ENCODE results near the gene HAUS3.

HAUS3 gene

GRCh38 chr4:2262944-2263250, 21.0 kb upstream of the HAUS3 start:
- no peak for DNase-seq (ENCODE audit: low read depth in 1 of 2, low spot score in 1 of 2)
- Histone ChIP-seq H3K27ac (replicated peaks) (peak overlapping the region; percentile 75), H3K4me3 (replicated peaks; ENCODE audit: insufficient read depth, low read length) (peak overlapping the region; percentile 49), H3K27me3 (ENCODE audit: insufficient read depth, poor library complexity, severe bottlenecking) (no peaks in the 10 kb centered on the region)
- TF ChIP-seq SPI1 (IDR thresholded peaks at IDR 0.05; ENCODE audit: borderline replicate concordance, low read depth): no peak
- no peak for TF ChIP-seq GABPA (IDR thresholded peaks at IDR 0.05; ENCODE audit: low read depth)
- TF ChIP-seq CTCF (IDR thresholded peaks at IDR 0.05; ENCODE audit: insufficient read depth, low read length): no peak
- no peak for TF ChIP-seq REST (IDR thresholded peaks at IDR 0.05; ENCODE audit: insufficient replicate concordance, low read depth)
- TF ChIP-seq POLR2AphosphoS5 (IDR thresholded peaks at IDR 0.05; ENCODE audit: low read depth): no peak

- H3K4me3 ChIP-seq (replicated peaks; ENCODE audit: insufficient read depth, low read length): peak overlapping the region; percentile 50
- H3K27ac ChIP-seq (replicated peaks): peak overlapping the region; percentile 75
- no peaks in the 10 kb centered on the region for H3K27me3 ChIP-seq (ENCODE audit: insufficient read depth, poor library complexity, severe bottlenecking)
- TF ChIP-seq REST (IDR thresholded peaks at IDR 0.05; ENCODE audit: insufficient replicate concordance, low read depth) (no peak), GABPA (IDR thresholded peaks at IDR 0.05; ENCODE audit: low read depth) (no peak), POLR2AphosphoS5 (IDR thresholded peaks at IDR 0.05; ENCODE audit: low read depth) (peak; percentile 51; the same call in 1 of the 2 replicates), SPI1 (IDR thresholded peaks at IDR 0.05; ENCODE audit: borderline replicate concordance, low read depth) (peak; percentile 50; the same call in 1 of the 2 replicates), CTCF (IDR thresholded peaks at IDR 0.05; ENCODE audit: insufficient read depth, low read length) (no peak)
- peak; percentile 97 to 99 for DNase-seq (ENCODE audit: low read depth in 1 of 2, low spot score in 1 of 2)
Measured at GRCh38 chr4:2262145-2262943, 20.4 kb upstream of the HAUS3 start.

GRCh38 chr4:2261853-2262144, 19.9 kb upstream of the HAUS3 start, which contains the start of gene MXD4:
Gene MXD4 (minus strand): TSS chr4:2262109. CDS start chr4:2261980, 129 bp downstream.
- H3K27ac ChIP-seq (replicated peaks): peak within 1 kb of the TSS; percentile 75
- peak within 1 kb of the TSS; percentile 69 for H3K4me3 ChIP-seq (replicated peaks; ENCODE audit: insufficient read depth, low read length)
- TF ChIP-seq GABPA (IDR thresholded peaks at IDR 0.05; ENCODE audit: low read depth) (no peak), POLR2AphosphoS5 (IDR thresholded peaks at IDR 0.05; ENCODE audit: low read depth) (no peak), CTCF (IDR thresholded peaks at IDR 0.05; ENCODE audit: insufficient read depth, low read length) (no peak), SPI1 (IDR thresholded peaks at IDR 0.05; ENCODE audit: borderline replicate concordance, low read depth) (no peak), REST (IDR thresholded peaks at IDR 0.05; ENCODE audit: insufficient replicate concordance, low read depth) (no peak)

More at GRCh38 chr4:2261853-2262144, 19.9 kb upstream of the HAUS3 start, which contains the start of gene MXD4:
- DNase-seq (ENCODE audit: low read depth in 1 of 2, low spot score in 1 of 2): no peak
- H3K27me3 ChIP-seq (ENCODE audit: insufficient read depth, poor library complexity, severe bottlenecking): no peaks in the 10 kb centered on the region
